Astrocyte of the spinal cord (primary cell): ENCODE measurements around the gene ERG.

Experiments used
- DNase-seq: peaks from one replicate; pipeline ENCODE4 v3.0.0; 2011; ENCODE audit warnings: low read depth, low spot score
- H3K4me3 ChIP-seq: 2 replicates; pipeline ENCODE4 v1.5.1; 2011; ENCODE audit warnings: low read depth, mild to moderate bottlenecking, low read length, moderate library complexity
- in situ Hi-C: cut with HindIII; loops from 2 replicates; pipeline ENCODE4 v1.10.0; 2017; ENCODE audit warnings: low sequenced_read_pairs
- TF ChIP-seq, protein P1 (sequence below): IDR thresholded peaks from 2 replicates; pipeline ENCODE4 v1.5.1; 2012; ENCODE audit warnings: low read depth, mild to moderate bottlenecking, low read length, inconsistent platforms

Gene ERG

DNA sequence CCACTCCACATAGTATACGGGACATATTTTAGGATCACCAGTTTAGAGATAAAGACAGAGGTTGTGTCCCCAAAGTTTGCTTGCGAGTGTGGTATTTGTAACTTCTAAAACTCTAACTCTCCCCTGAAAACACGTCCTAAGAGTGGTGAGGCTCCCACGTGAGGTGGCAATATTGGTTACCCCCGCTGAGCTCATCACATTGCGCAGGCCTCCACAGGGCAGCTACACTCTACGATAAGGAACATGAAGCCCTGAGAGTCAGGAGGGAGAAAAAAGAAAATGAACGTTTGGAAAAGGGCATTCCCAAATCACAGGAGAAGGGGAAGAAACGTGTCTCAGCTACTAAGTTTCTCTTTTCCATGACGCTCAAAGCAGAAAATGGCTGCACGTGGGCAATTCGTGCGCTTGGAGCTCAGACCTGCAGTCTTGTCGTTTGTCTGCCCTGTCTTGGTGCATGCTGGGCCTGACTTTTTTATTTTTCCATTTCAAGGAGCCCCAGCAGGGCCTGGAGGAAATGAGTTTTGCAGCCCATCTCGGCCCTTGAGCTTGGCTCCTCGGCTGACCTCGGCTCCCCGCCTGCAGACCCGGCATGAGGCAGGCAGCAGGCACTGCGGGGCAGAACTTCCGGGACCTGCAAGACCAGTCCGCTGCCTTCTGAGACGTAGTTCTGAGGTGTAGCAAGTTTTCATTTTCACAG, 25.7 kb downstream of the ERG start:
- in situ Hi-C loops, result no loop called here
- no peak overlapping the region for H3K4me3 ChIP-seq
- no peak for DNase-seq
- TF ChIP-seq, protein P1, sequence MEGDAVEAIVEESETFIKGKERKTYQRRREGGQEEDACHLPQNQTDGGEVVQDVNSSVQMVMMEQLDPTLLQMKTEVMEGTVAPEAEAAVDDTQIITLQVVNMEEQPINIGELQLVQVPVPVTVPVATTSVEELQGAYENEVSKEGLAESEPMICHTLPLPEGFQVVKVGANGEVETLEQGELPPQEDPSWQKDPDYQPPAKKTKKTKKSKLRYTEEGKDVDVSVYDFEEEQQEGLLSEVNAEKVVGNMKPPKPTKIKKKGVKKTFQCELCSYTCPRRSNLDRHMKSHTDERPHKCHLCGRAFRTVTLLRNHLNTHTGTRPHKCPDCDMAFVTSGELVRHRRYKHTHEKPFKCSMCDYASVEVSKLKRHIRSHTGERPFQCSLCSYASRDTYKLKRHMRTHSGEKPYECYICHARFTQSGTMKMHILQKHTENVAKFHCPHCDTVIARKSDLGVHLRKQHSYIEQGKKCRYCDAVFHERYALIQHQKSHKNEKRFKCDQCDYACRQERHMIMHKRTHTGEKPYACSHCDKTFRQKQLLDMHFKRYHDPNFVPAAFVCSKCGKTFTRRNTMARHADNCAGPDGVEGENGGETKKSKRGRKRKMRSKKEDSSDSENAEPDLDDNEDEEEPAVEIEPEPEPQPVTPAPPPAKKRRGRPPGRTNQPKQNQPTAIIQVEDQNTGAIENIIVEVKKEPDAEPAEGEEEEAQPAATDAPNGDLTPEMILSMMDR, result no peak

DNA sequence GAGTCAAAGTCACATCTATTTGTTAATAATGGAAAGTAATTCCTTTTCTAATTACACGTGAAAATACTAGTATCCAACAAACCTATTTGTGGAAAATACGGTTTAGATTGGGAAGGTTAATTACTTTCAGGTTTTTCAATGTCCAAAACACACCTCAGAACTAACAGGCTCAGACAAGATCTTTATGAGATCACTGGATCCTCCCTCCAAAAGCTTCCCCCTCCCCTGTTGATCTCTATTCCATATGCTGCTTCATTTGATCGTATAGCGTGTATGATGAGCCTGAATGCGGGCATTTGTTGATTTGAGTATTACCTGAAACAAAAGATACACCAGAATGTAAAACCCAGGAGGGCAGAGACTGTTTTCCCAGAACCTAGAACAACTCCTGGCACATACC, 26.5 kb downstream of the ERG start:
- in situ Hi-C loops, result no loop called here
- H3K4me3 ChIP-seq, result no peak overlapping the region
- no peak for DNase-seq
- TF ChIP-seq, protein P1, result no peak

DNA sequence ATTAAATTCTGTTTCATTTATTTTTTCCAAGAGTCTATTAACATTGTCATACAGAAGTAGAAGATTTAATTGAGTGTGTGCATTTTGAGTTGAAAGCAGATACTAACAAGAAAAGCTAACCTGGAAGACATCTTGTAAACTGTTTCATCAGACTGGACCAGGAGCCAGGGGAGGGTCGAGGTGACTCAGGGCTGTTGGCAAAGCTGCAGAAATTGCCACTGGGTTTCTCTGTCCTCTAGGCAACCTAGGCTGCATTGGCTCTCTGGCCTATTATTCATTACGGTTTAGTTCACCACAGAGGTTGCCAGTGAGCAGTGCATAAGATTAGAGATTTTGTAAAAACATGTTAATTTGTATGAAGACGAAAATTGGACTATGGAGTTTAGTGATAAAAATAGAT, 27.5 kb downstream of the ERG start:
- TF ChIP-seq, protein P1, result no peak
- in situ Hi-C loops, result no loop called here
- peak; percentile 43 for DNase-seq
- H3K4me3 ChIP-seq, result no peak overlapping the region

DNA sequence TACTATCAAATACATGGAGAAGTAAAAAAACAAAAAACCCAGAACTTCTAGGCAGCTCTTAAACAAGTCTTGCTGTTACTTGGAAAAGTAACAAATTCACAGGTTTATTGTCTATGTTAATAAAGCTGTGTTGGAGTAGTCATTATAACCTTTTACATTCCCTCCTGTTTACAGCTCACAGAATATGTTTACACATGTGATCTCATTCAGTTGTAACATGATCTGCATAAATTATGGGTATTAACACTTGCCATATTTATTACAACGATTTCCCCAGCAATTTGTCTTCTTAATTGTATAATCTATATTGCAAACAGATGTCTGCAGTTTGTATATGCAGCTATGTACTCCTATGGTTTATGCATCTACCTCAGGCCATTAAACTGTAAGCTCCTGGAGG, 28.6 kb downstream of the ERG start:
- no peak overlapping the region for H3K4me3 ChIP-seq
- no peak for DNase-seq
- TF ChIP-seq, protein P1, result no peak
- in situ Hi-C loops, result no loop called here

DNA sequence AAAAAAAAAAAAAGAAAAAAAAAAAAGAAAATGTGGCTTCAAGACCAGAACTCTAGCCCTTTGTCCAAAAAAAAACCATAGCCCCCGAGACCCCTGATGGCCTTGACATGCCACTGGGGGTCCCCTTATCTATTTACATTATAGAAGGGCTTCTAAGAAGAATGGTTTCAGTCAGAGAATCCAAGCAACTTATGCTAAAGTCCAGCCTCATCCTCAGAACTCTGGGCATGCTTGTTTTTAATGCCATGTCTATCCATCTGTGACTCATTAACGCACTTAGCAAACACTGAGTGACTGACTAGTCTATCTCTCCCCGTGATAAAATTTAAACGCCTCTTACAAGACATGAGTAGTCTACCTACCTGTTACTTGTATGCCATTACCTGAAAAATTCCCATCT, 29.3 kb downstream of the ERG start:
- DNase-seq, result no peak
- in situ Hi-C loops, result no loop called here
- H3K4me3 ChIP-seq, result no peak overlapping the region
- TF ChIP-seq, protein P1, result no peak

DNA sequence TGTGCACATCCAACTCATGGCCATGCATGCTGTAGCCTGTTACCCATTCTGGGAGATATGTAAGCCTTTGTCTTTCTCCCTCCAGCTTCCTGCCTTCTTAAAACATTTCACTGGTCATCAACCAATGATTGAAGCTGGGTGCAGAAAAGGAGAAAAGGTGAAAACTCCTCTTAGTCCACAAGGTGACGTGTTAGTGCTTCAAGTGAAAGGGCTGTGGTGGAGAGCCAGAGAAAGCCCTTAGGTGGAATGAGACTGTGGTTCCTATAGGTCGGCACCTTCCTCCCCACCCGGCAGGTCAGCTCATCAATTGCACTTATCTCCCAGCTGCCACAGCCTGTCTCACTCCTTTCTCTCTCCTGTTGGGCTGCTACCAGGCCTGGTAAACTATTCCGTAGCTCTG, 30.4 kb downstream of the ERG start:
- H3K4me3 ChIP-seq, result no peak overlapping the region
- no peak for DNase-seq
- in situ Hi-C loops, result no loop called here
- TF ChIP-seq, protein P1, result no peak
